CD14-positive monocyte (primary cell): Measurements from ENCODE around the gene LDB3. TPM values are rescaled to one million over a fixed set of nuclear protein-coding genes. Genes with fewer than 3 reads are reported as not detected.

Source experiments
- DNase-seq, 3 donors: peaks; one replicate each; pipeline ENCODE4 v3.0.0-alpha.2; 2011 to 2022
- H2AFZ ChIP-seq: 2 replicates; pipeline ENCODE4 v1.6.0; 2012; ENCODE audit warnings: mild to moderate bottlenecking, low read depth, low read length, inconsistent platforms; ENCODE audit not compliant: insufficient read depth, poor library complexity, severe bottlenecking
- H3K27ac ChIP-seq, 2 donors: 1 replicate in 1 of 2; 2 replicates in 1 of 2; pipeline ENCODE4 v1.5.1; 2012 to 2013; ENCODE audit warnings: low read length in 2 of 2, control low read depth in 1 of 2, inconsistent platforms in 1 of 2, low read depth in 1 of 2, mild to moderate bottlenecking in 1 of 2
- H3K27me3 ChIP-seq, 2 donors: one replicate each; pipeline versions ENCODE4 v1.6.0 to v1.6.1; 2011 to 2013; ENCODE audit warnings: low read length in 2 of 2; ENCODE audit not compliant: control insufficient read depth in 2 of 2, insufficient read depth in 2 of 2
- H3K36me3 ChIP-seq, 2 donors: replicated peaks in 1 of 2; 1 replicate in 1 of 2; 2 replicates in 1 of 2; pipeline versions ENCODE4 v1.5.1 to v1.6.1; 2012 to 2013; ENCODE audit warnings: low read length in 2 of 2, control low read depth in 1 of 2, inconsistent platforms in 1 of 2, mild to moderate bottlenecking in 1 of 2; ENCODE audit not compliant: insufficient read depth in 2 of 2, control insufficient read depth in 1 of 2
- H3K4me1 ChIP-seq, 2 donors: 1 replicate in 1 of 2; 2 replicates in 1 of 2; pipeline versions ENCODE4 v1.5.1 to v1.6.1; 2012 to 2013; ENCODE audit warnings: low read length in 2 of 2, control low read depth in 1 of 2, inconsistent platforms in 1 of 2, mild to moderate bottlenecking in 1 of 2, moderate library complexity in 1 of 2; ENCODE audit not compliant: insufficient read depth in 2 of 2, control insufficient read depth in 1 of 2
- H3K4me2 ChIP-seq: replicated peaks from 2 replicates; pipeline ENCODE3; 2012; ENCODE audit warnings: low read length, moderate library complexity, mild to moderate bottlenecking; ENCODE audit not compliant: poor library complexity, severe bottlenecking; ENCODE audit errors: extremely low read depth
- H3K4me3 ChIP-seq, 3 experiments: fragments of 200-600 bp in 1 of 3; sonication (generic) in 1 of 3; replicated peaks in 1 of 3; 1 replicate in 2 of 3; 2 replicates in 1 of 3; pipeline ENCODE4 v1.5.1; 2011 to 2013; ENCODE audit warnings: low read length in 3 of 3, mild to moderate bottlenecking in 3 of 3, control low read depth in 2 of 3, low read depth in 2 of 3, inconsistent platforms in 1 of 3, moderate library complexity in 1 of 3
- H3K79me2 ChIP-seq: 2 replicates; pipeline ENCODE4 v1.6.0; 2012; ENCODE audit warnings: mild to moderate bottlenecking, control low read depth, inconsistent platforms, low read length, moderate library complexity; ENCODE audit not compliant: insufficient read depth
- H3K9ac ChIP-seq: 2 replicates; pipeline ENCODE4 v1.6.0; 2017; ENCODE audit warnings: low read length, mild to moderate bottlenecking; ENCODE audit not compliant: insufficient read depth, poor library complexity, severe bottlenecking
- H3K9me3 ChIP-seq, 2 donors: replicated peaks in 1 of 2; 1 replicate in 1 of 2; 2 replicates in 1 of 2; pipeline versions ENCODE4 v1.5.1 to v1.6.1; 2012 to 2013; ENCODE audit warnings: low read length in 2 of 2, control low read depth in 1 of 2; ENCODE audit not compliant: control insufficient read depth in 1 of 2, insufficient read depth in 1 of 2
- H4K20me1 ChIP-seq: 2 replicates; pipeline ENCODE4 v1.6.0; 2012; ENCODE audit warnings: mild to moderate bottlenecking, low read length, control low read depth, moderate library complexity; ENCODE audit not compliant: insufficient read depth
- H3K27ac Mint-ChIP-seq, 7 donors: one replicate each; pipeline ENCODE4 v1.8.0; 2020; ENCODE audit warnings: mild to moderate bottlenecking in 7 of 7, mixed read lengths in 7 of 7, moderate library complexity in 6 of 7, inconsistent platforms in 2 of 7
- H3K27me3 Mint-ChIP-seq, 3 donors: one replicate each; pipeline ENCODE4 v1.8.0; 2021 to 2022; ENCODE audit warnings: low read depth in 3 of 3, mild to moderate bottlenecking in 3 of 3, mixed read lengths in 3 of 3, moderate library complexity in 3 of 3, inconsistent platforms in 1 of 3
- H3K36me3 Mint-ChIP-seq, 2 donors: one replicate each; pipeline ENCODE4 v1.8.0; 2020; ENCODE audit warnings: mixed read lengths in 2 of 2, inconsistent platforms in 1 of 2, mild to moderate bottlenecking in 1 of 2
- H3K4me1 Mint-ChIP-seq: one replicate; pipeline ENCODE4 v1.8.0; 2020; ENCODE audit warnings: mild to moderate bottlenecking, mixed read lengths
- H3K4me3 Mint-ChIP-seq, 2 donors: one replicate each; pipeline ENCODE4 v1.8.0; 2020; ENCODE audit warnings: mild to moderate bottlenecking in 2 of 2, mixed read lengths in 2 of 2, moderate library complexity in 1 of 2
- H3K9me3 Mint-ChIP-seq, 7 donors: one replicate each; pipeline ENCODE4 v1.8.0; 2020 to 2022; ENCODE audit warnings: mixed read lengths in 7 of 7, mild to moderate bottlenecking in 6 of 7, moderate library complexity in 6 of 7, inconsistent platforms in 2 of 7
- CTCF ChIP-seq: fragments of 200-600 bp; IDR thresholded peaks from one replicate; pipeline ENCODE4 v1.8.0; 2022; ENCODE audit warnings: antibody characterized with exemption, mild to moderate bottlenecking
- WGBS: methylation state at CpG from one replicate; pipeline ENCODE4 v1.1.5; 2013; ENCODE audit warnings: missing lambda C conversion rate; ENCODE audit not compliant: insufficient coverage; 5-methylcytosine and 5-hydroxymethylcytosine counted together
- intact Hi-C, 2 donors: fragments of 100-400 bp; cut with micrococcal nuclease; formaldehyde crosslinking; loops; one replicate each; pipeline versions ENCODE4 v1.15.0 to v1.15.1; 2023
- polyA plus RNA-seq, 3 donors: library from polyadenylated mRNA; depleted of rRNA in 1 of 3; unstranded in 2 of 3; stranded (reverse) in 1 of 3; fragments of 300-500 nt in 2 of 3; fragments of >200 nt in 1 of 3; fragmentation: Illumina TruSeq in 2 of 3; gene quantifications; 1 replicate in 2 of 3; 2 replicates in 1 of 3; pipeline ENCODE4 v1.2.3, GENCODE V29; 2012 to 2021

LDB3 gene
- polyA plus RNA-seq, 3 donors = not detected

GRCh38 chr10:86726677-86726999, 58.3 kb downstream of the LDB3 start:
- Mint-ChIP-seq H3K9me3 (peaks cover 0 to 3% (median 0%) of the 10 kb centered on the region in 7 donors), H3K27me3 (peaks cover 4 to 15% (median 5%) of the 10 kb centered on the region in 3 donors), H3K36me3 (no peaks in the 10 kb centered on the region), H3K27ac (no peak overlapping the region), H3K4me1 (no peaks in the 10 kb centered on the region), H3K4me3 (no peak overlapping the region)
- no peaks in the 10 kb centered on the region for H3K36me3 ChIP-seq
- H3K9me3 ChIP-seq = no peaks in the 10 kb centered on the region
- no peak overlapping the region for H3K4me3 ChIP-seq
- no peak for TF ChIP-seq CTCF
- H3K79me2 ChIP-seq = no peaks in the 10 kb centered on the region
- H3K4me1 ChIP-seq = no peaks in the 10 kb centered on the region
- DNase-seq = no peak
- H3K27me3 ChIP-seq = peaks cover 0 to 2% of the 10 kb centered on the region in 2 donors
- intact Hi-C loops = no loop called here
- 100% methylated on average over 1 of the region's 1 CpG for WGBS
- no peak overlapping the region for H3K9ac ChIP-seq
- no peaks in the 10 kb centered on the region for H4K20me1 ChIP-seq
- no peak overlapping the region for H3K27ac ChIP-seq
- no peak overlapping the region for H2AFZ ChIP-seq
- no peak overlapping the region for H3K4me2 ChIP-seq

- peaks cover 0 to 3% (median 0%) of the 10 kb centered on the region in 7 donors for H3K9me3 Mint-ChIP-seq
- Histone ChIP-seq H4K20me1 (no peaks in the 10 kb centered on the region), H3K27me3 (peaks cover 0 to 2% of the 10 kb centered on the region in 2 donors), H3K4me3 (no peak overlapping the region), H3K9ac (no peak overlapping the region), H3K9me3 (no peaks in the 10 kb centered on the region), H3K4me2 (no peak overlapping the region), H3K27ac (no peak overlapping the region), H3K79me2 (no peaks in the 10 kb centered on the region), H3K4me1 (no peaks in the 10 kb centered on the region), H2AFZ (no peak overlapping the region), H3K36me3 (no peaks in the 10 kb centered on the region)
- no peak overlapping the region for H3K4me3 Mint-ChIP-seq
- H3K27ac Mint-ChIP-seq = no peak overlapping the region
- H3K4me1 Mint-ChIP-seq = no peaks in the 10 kb centered on the region
- H3K36me3 Mint-ChIP-seq = no peaks in the 10 kb centered on the region
- no peak for DNase-seq
- 83% methylated on average over 6 of the region's 6 CpGs for WGBS
- intact Hi-C loops = no loop called here
- no peak for TF ChIP-seq CTCF
- peaks cover 3 to 11% (median 4%) of the 10 kb centered on the region in 3 donors for H3K27me3 Mint-ChIP-seq
Measured at GRCh38 chr10:86727470-86727869, 59.2 kb downstream of the LDB3 start.
